Measurements from ENCODE around the gene FGD6. TPM values are rescaled to one million over a fixed set of nuclear protein-coding genes. Genes with fewer than 3 reads are reported as not detected.
A peak's percentile ranks its signal among the peaks of the same experiment; 100 is the strongest.

Gene FGD6
- total RNA-seq, 2 donors from 2014 or later, result 15.8 to 19.1 TPM

GRCh38 chr12:95212586-95212985, 4.7 kb downstream of the FGD6 start:
- H3K36me3 ChIP-seq (replicated peaks in 1 of 2; ENCODE audit: insufficient read depth in 1 of 2, low read depth in 2 of 2), result no peaks in the 10 kb centered on the region
- H3K27ac ChIP-seq, result no peak overlapping the region
- intact Hi-C loops (cut with DNase I), result no loop called here
- no peak for DNase-seq
- 77 to 84% methylated on average over 4 of the region's 4 CpGs for WGBS, 2 donors
- no peaks in the 10 kb centered on the region for H3K9me3 ChIP-seq
- H3K4me1 ChIP-seq, result peaks cover 29% of the 10 kb centered on the region
- ATAC-seq, result no peak
- H3K4me3 ChIP-seq, result no peak overlapping the region
- no peak for TF ChIP-seq CTCF (IDR thresholded peaks at IDR 0.05)
- no peaks in the 10 kb centered on the region for H3K27me3 ChIP-seq

DNA sequence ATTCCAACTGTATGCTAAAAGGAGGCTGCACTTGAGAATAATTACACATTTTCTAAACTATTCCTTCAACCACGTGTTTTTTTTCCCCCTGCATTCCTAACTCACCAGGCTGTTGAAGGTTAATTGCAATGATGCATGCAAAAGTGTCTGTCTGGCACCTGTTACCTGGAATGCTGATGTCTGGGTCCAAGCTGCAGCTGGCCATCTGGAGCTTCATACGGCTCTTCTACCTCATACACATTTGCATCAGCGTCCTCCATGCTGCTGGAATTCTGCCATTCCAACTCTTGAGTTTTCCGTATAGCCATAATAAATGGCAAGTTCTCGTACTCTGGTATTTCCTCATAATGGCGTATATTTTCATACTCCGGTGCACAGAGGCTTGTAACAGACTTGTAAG, 8.6 kb downstream of the FGD6 start:
- H3K27ac ChIP-seq, result no peak overlapping the region

DNA sequence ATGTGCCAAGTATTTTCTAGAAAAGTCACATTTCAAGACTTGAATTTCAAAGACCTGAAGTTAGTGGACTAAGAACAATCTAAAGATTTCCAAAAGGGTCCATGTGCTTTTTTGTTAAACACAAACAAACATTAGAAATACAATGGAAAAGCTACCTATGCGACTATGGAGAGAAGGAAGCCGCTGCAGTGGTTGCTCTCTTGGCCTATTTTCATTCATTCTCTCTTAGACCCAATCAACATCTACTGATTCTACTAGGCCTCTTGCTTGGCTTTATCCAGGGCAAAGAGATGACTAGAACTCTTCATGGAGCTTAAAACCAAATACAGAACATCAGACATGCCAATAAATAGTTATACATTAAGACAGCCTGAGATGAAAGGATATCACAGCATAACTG, 9.9 kb downstream of the FGD6 start:
- intact Hi-C loops (cut with DNase I), result no loop called here
- Histone ChIP-seq H3K36me3 (replicated peaks in 1 of 2; ENCODE audit: insufficient read depth in 1 of 2, low read depth in 2 of 2) (no peaks in the 10 kb centered on the region), H3K9me3 (no peaks in the 10 kb centered on the region), H3K4me1 (peaks cover 30% of the 10 kb centered on the region), H3K27me3 (no peaks in the 10 kb centered on the region), H3K27ac (no peak overlapping the region), H3K4me3 (no peak overlapping the region)
- WGBS, 2 donors, result 88 to 98% methylated on average over 2 of the region's 2 CpGs
- TF ChIP-seq POLR2A (IDR thresholded peaks at IDR 0.05) (no peak), CTCF (IDR thresholded peaks at IDR 0.05) (no peak)
- DNase-seq (no peak), ATAC-seq (no peak)

More for the DNA sequence above, 8.6 kb downstream of the FGD6 start:
- DNase-seq (no peak), ATAC-seq (no peak)
- H3K4me3 ChIP-seq, result no peak overlapping the region
- TF ChIP-seq POLR2A (IDR thresholded peaks at IDR 0.05) (no peak), CTCF (IDR thresholded peaks at IDR 0.05) (no peak)
- 85 to 89% methylated on average over 7 of the region's 7 CpGs for WGBS, 2 donors
- H3K36me3 ChIP-seq (replicated peaks in 1 of 2; ENCODE audit: insufficient read depth in 1 of 2, low read depth in 2 of 2), result no peaks in the 10 kb centered on the region
- intact Hi-C loops (cut with DNase I), result no loop called here
- H3K4me1 ChIP-seq, result peaks cover 25% of the 10 kb centered on the region
- no peaks in the 10 kb centered on the region for H3K9me3 ChIP-seq
- H3K27me3 ChIP-seq, result no peaks in the 10 kb centered on the region

DNA sequence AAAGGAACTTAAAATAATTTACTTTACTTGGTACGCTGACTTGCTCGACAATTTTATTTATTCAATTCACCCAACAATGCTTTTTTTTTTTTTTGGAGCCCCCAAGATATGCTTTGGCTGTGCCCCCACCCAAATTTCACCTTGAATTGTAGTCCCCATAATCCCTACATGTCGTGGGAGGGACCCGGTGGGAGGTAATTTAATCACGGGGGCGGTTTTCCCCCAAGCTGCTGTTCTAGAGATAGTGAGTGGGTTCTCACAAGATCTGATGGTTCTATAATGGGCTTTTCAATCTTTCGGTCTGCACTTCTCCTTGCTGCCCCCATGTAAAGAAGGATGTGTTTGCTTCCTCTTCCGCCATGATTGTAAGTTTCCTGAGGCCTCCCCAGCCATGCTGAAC, 10.4 kb downstream of the FGD6 start:
- no peak overlapping the region for H3K4me3 ChIP-seq
- no peaks in the 10 kb centered on the region for H3K27me3 ChIP-seq
- H3K9me3 ChIP-seq, result no peaks in the 10 kb centered on the region
- no peaks in the 10 kb centered on the region for H3K36me3 ChIP-seq (replicated peaks in 1 of 2; ENCODE audit: insufficient read depth in 1 of 2, low read depth in 2 of 2)
- TF ChIP-seq POLR2A (IDR thresholded peaks at IDR 0.05) (no peak), CTCF (IDR thresholded peaks at IDR 0.05) (no peak)
- no peak overlapping the region for H3K27ac ChIP-seq
- DNase-seq (no peak), ATAC-seq (no peak)
- peaks cover 32% of the 10 kb centered on the region for H3K4me1 ChIP-seq
- intact Hi-C loops (cut with DNase I), result no loop called here
- WGBS, 2 donors, result 95 to 96% methylated on average over 8 of the region's 8 CpGs

DNA sequence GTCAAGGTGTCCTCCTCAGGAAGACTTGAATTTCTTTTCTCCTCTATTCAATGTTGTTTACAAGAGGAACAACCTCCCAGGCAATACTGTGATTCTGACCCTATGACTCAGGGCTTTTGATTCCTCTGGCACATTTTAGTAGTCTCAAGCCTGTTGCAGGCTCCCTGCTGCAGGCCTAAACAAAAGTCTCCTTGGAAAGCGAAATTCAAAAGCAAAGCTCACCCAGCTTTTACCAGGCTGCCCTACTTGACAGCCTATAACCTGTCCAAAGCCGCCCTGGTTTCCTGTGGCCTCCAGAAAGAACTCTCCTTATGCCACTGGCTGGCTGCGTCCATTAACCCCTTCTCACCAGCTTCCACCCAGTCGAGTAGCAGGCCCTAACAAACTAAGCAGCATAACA, 11.6 kb downstream of the FGD6 start:
- 46 to 57% methylated on average over 4 of the region's 4 CpGs for WGBS, 2 donors
- no peak for TF ChIP-seq POLR2A (IDR thresholded peaks at IDR 0.05)
- Histone ChIP-seq H3K4me1 (peaks cover 43% of the 10 kb centered on the region), H3K27ac (peak overlapping the region in 1 of 4 donors; percentile 9), H3K27me3 (no peaks in the 10 kb centered on the region), H3K4me3 (no peak overlapping the region), H3K36me3 (replicated peaks in 1 of 2; ENCODE audit: insufficient read depth in 1 of 2, low read depth in 2 of 2) (no peaks in the 10 kb centered on the region), H3K9me3 (no peaks in the 10 kb centered on the region)
- intact Hi-C loops (cut with DNase I), result no loop called here
- DNase-seq (peak in 2 of 4 donors; percentile 13 to 23), ATAC-seq (peak; percentile 65)

All from body of pancreas (tissue), 4 donors.